Measurements from ENCODE around the gene CEP164. TPM values are rescaled to one million over a fixed set of nuclear protein-coding genes. Genes with fewer than 3 reads are reported as not detected.

CEP164 gene
- total and polyA plus RNA-seq, 9 of the 15 experiments (the other 6 are each of a cell fraction or from before 2014, with no cell fraction given) = 2.1 to 16.5 (median 10.4) TPM

DNA sequence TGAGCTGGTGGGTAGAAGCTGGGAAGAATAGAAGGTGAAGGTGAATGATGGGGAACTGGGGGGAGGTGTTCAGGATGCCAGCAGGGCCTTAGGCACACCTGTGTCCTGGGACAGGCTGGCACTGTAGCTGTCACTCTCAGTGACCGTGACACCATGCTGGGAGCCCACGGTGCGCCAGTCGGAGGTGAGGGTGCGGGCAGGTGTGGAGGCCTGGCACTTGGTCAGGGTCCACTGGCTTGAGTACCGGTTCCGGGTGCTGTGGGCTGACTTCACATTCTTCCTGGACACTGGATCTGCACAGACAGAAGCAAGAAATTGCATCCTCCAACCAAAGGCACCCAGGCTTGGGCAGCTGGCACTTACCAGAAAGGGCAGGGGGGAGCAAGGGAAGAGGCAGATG, 103.8 kb downstream of the CEP164 start:
- ATAC-seq (no peak), DNase-seq (ENCODE audit: extremely low read depth in 1 of 4, low spot score in 3 of 4) (no peak), FAIRE-seq (no peak)
- Histone ChIP-seq H3K27ac (ENCODE audit: extremely low read depth, low read depth, low read length) (no peak overlapping the region), H3K79me2 (ENCODE audit: control insufficient read depth, insufficient read depth, low read length) (no peaks in the 10 kb centered on the region), H3K27me3 (ENCODE audit: control insufficient read depth in 2 of 2, insufficient read depth in 2 of 2, low read length in 2 of 2) (peaks cover 10 to 42% of the 10 kb centered on the region in 2 experiments), H3K9me1 (ENCODE audit: control insufficient read depth, insufficient read depth, low read length) (no peaks in the 10 kb centered on the region), H4K20me1 (replicated peaks; ENCODE audit: control insufficient read depth, insufficient read depth, low read length) (peaks cover 12% of the 10 kb centered on the region), H3K4me2 (ENCODE audit: insufficient read depth, low read length) (no peak overlapping the region), H3K9me3 (replicated peaks; ENCODE audit: control insufficient read depth, insufficient read depth, low read depth, low read length) (no peaks in the 10 kb centered on the region), H2AFZ (ENCODE audit: low read depth, low read length) (no peak overlapping the region), H3K4me3 (no peak overlapping the region), H3K4me1 (replicated peaks in 1 of 2; ENCODE audit: control insufficient read depth in 2 of 2, insufficient read depth in 2 of 2, low read length in 2 of 2) (peaks cover 0 to 5% of the 10 kb centered on the region in 2 experiments; a peak in 3 of 5 replicates), H3K9ac (ENCODE audit: insufficient read depth in 1 of 2, low read depth in 2 of 2, low read length in 2 of 2) (no peak overlapping the region; a peak in 1 of 4 replicates), H3K36me3 (ENCODE audit: control insufficient read depth, insufficient read depth, low read length) (no peaks in the 10 kb centered on the region)
- WGBS (ENCODE audit: insufficient coverage, low coverage, missing lambda C conversion rate) = 0% methylated on average over 7 of the region's 7 CpGs
- no TSS peak for BruUV-seq (replicated peaks)
- ChIA-PET POLR2A (no interaction called here), CTCF (ENCODE audit: low intra/inter-chr PET ratio) (interaction anchor here (0.5 kb wide), 1 partner anchor 629 kb away, joined by 3 read pairs; no protein-coding TSS in a partner anchor)
- in situ Hi-C loops (cut with MboI) (no loop called here), intact Hi-C loops (cut with micrococcal nuclease) (no loop called here)
- TF ChIP-seq HINFP (tag; conservative IDR thresholded peaks at IDR 0.05; ENCODE audit: low read depth) (no peak), ZNF280B (CRISPR knock-in tag; IDR thresholded peaks at IDR 0.05) (no peak)
